ENCODE results near the gene PRG2.

DNA sequence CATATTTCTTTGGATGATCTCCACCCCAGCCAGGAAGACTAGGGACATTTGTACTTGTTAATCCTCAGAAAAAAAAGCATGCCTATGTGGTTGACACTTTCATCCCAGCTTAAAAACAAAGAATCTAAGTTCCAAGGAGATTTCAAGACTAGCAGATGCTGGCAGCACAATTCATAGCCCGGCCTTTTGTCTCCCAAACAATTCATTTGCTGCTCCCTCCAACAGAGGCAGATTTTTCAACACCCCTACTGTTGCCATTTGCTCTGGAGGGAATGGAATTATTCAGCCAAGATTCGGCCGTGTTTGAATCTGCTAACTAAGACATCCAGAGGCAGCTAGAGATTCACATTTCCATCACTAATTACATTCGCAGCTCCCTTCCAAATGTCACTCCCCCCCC lies 37.0 kb downstream of the PRG2 start:
- TF ChIP-seq, protein P1, sequence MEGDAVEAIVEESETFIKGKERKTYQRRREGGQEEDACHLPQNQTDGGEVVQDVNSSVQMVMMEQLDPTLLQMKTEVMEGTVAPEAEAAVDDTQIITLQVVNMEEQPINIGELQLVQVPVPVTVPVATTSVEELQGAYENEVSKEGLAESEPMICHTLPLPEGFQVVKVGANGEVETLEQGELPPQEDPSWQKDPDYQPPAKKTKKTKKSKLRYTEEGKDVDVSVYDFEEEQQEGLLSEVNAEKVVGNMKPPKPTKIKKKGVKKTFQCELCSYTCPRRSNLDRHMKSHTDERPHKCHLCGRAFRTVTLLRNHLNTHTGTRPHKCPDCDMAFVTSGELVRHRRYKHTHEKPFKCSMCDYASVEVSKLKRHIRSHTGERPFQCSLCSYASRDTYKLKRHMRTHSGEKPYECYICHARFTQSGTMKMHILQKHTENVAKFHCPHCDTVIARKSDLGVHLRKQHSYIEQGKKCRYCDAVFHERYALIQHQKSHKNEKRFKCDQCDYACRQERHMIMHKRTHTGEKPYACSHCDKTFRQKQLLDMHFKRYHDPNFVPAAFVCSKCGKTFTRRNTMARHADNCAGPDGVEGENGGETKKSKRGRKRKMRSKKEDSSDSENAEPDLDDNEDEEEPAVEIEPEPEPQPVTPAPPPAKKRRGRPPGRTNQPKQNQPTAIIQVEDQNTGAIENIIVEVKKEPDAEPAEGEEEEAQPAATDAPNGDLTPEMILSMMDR (IDR thresholded peaks at IDR 0.05), result no peak
- TF ChIP-seq, protein P2, sequence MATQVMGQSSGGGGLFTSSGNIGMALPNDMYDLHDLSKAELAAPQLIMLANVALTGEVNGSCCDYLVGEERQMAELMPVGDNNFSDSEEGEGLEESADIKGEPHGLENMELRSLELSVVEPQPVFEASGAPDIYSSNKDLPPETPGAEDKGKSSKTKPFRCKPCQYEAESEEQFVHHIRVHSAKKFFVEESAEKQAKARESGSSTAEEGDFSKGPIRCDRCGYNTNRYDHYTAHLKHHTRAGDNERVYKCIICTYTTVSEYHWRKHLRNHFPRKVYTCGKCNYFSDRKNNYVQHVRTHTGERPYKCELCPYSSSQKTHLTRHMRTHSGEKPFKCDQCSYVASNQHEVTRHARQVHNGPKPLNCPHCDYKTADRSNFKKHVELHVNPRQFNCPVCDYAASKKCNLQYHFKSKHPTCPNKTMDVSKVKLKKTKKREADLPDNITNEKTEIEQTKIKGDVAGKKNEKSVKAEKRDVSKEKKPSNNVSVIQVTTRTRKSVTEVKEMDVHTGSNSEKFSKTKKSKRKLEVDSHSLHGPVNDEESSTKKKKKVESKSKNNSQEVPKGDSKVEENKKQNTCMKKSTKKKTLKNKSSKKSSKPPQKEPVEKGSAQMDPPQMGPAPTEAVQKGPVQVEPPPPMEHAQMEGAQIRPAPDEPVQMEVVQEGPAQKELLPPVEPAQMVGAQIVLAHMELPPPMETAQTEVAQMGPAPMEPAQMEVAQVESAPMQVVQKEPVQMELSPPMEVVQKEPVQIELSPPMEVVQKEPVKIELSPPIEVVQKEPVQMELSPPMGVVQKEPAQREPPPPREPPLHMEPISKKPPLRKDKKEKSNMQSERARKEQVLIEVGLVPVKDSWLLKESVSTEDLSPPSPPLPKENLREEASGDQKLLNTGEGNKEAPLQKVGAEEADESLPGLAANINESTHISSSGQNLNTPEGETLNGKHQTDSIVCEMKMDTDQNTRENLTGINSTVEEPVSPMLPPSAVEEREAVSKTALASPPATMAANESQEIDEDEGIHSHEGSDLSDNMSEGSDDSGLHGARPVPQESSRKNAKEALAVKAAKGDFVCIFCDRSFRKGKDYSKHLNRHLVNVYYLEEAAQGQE (IDR thresholded peaks at IDR 0.05; ENCODE audit: insufficient read depth in 1 of 2, low read depth in 2 of 2, low read length in 1 of 2), result no peak

Measured in Panc1 (cell line).